Measurements from ENCODE around the gene CDS2. TPM values are rescaled to one million over a fixed set of nuclear protein-coding genes. Genes with fewer than 3 reads are reported as not detected.

The CDS2 gene
- total and polyA plus RNA-seq, 2 experiments from 2014 or later: 16.8 to 40.8 TPM

- Mint-ChIP-seq H3K9me3 (no peaks in the 10 kb centered on the region), H3K4me1 (peaks cover 8% of the 10 kb centered on the region), H3K36me3 (ENCODE audit: low read depth) (no peaks in the 10 kb centered on the region), H3K4me3 (no peak overlapping the region), H3K27me3 (ENCODE audit: insufficient read depth, low read depth, poor library complexity) (no peaks in the 10 kb centered on the region), H3K27ac (peak overlapping the region; percentile 90)
- Histone ChIP-seq H3F3A (replicated peaks; ENCODE audit: low read depth) (no peaks in the 10 kb centered on the region), H3K79me2 (replicated peaks; ENCODE audit: insufficient read depth) (peaks cover 97% of the 10 kb centered on the region), H3K4me2 (no peak overlapping the region), H3K36me3 (ENCODE audit: insufficient read depth) (no peaks in the 10 kb centered on the region), H3K4me1 (ENCODE audit: insufficient read depth) (no peaks in the 10 kb centered on the region), H3K9me2 (ENCODE audit: insufficient read depth) (no peaks in the 10 kb centered on the region), H3K4me3 (no peak overlapping the region), H4K20me1 (replicated peaks; ENCODE audit: insufficient read depth) (no peaks in the 10 kb centered on the region; the same call in none of the 2 replicates), H3K27me3 (ENCODE audit: insufficient read depth) (no peaks in the 10 kb centered on the region), H2AFZ (no peak overlapping the region), H3K27ac (ENCODE audit: low read depth) (no peak overlapping the region)
- TF ChIP-seq JUNB (IDR thresholded peaks at IDR 0.05; ENCODE audit: unreplicated experiment): no peak
- no peak for TF ChIP-seq REST (IDR thresholded peaks at IDR 0.05; ENCODE audit: unreplicated experiment)
- DNase-seq (ENCODE audit: low spot score) (peak; percentile 66), ATAC-seq (peak; percentile 21; the same call in 1 of the 3 replicates)
These were observed 9.3 kb downstream of the CDS2 start for GRCh38 chr20:5136096-5136495.

GRCh38 chr20:5140195-5140594 lies 13.4 kb downstream of the CDS2 start:
- no peak for ATAC-seq
- no peaks in the 10 kb centered on the region for H3K9me3 Mint-ChIP-seq
- no peaks in the 10 kb centered on the region for H3F3A ChIP-seq (replicated peaks; ENCODE audit: low read depth)
- no peak for DNase-seq (ENCODE audit: low spot score)
- no peaks in the 10 kb centered on the region for H3K9me2 ChIP-seq (ENCODE audit: insufficient read depth)
- H3K36me3 Mint-ChIP-seq (ENCODE audit: low read depth): no peaks in the 10 kb centered on the region
- peaks cover 92% of the 10 kb centered on the region for H3K79me2 ChIP-seq (replicated peaks; ENCODE audit: insufficient read depth)
- H3K27ac ChIP-seq (ENCODE audit: low read depth): no peak overlapping the region
- no peak overlapping the region for H2AFZ ChIP-seq
- H3K4me3 Mint-ChIP-seq: no peak overlapping the region
- no peaks in the 10 kb centered on the region for H3K27me3 ChIP-seq (ENCODE audit: insufficient read depth)
- no peak overlapping the region for H3K27ac Mint-ChIP-seq
- no peak overlapping the region for H3K4me2 ChIP-seq
- no peaks in the 10 kb centered on the region for H3K4me1 ChIP-seq (ENCODE audit: insufficient read depth)
- peaks cover 4% of the 10 kb centered on the region for H4K20me1 ChIP-seq (replicated peaks; ENCODE audit: insufficient read depth)
- no peak overlapping the region for H3K4me3 ChIP-seq
- H3K36me3 ChIP-seq (ENCODE audit: insufficient read depth): no peaks in the 10 kb centered on the region
- TF ChIP-seq EZH2 (IDR thresholded peaks at IDR 0.05; ENCODE audit: low read depth, unreplicated experiment) (no peak), CREB1 (CRISPR knock-in tag; IDR thresholded peaks at IDR 0.05; ENCODE audit: low read depth) (no peak)
- H3K27me3 Mint-ChIP-seq (ENCODE audit: insufficient read depth, low read depth, poor library complexity): no peaks in the 10 kb centered on the region
- H3K4me1 Mint-ChIP-seq: peaks cover 8% of the 10 kb centered on the region

GRCh38 chr20:5141615-5142014 lies 14.8 kb downstream of the CDS2 start:
- peaks cover 93% of the 10 kb centered on the region for H3K79me2 ChIP-seq (replicated peaks; ENCODE audit: insufficient read depth)
- H4K20me1 ChIP-seq (replicated peaks; ENCODE audit: insufficient read depth): peaks cover 4% of the 10 kb centered on the region
- H3K36me3 ChIP-seq (ENCODE audit: insufficient read depth): no peaks in the 10 kb centered on the region
- Mint-ChIP-seq H3K27me3 (ENCODE audit: insufficient read depth, low read depth, poor library complexity) (no peaks in the 10 kb centered on the region), H3K4me3 (no peak overlapping the region), H3K36me3 (ENCODE audit: low read depth) (no peaks in the 10 kb centered on the region), H3K27ac (no peak overlapping the region), H3K9me3 (no peaks in the 10 kb centered on the region), H3K4me1 (peaks cover 3% of the 10 kb centered on the region; the same call in 2 of the 3 replicates)
- no peaks in the 10 kb centered on the region for H3F3A ChIP-seq (replicated peaks; ENCODE audit: low read depth)
- H3K4me1 ChIP-seq (ENCODE audit: insufficient read depth): no peaks in the 10 kb centered on the region
- no peak overlapping the region for H3K4me2 ChIP-seq
- H3K27ac ChIP-seq (ENCODE audit: low read depth): no peak overlapping the region
- no peaks in the 10 kb centered on the region for H3K27me3 ChIP-seq (ENCODE audit: insufficient read depth)
- ATAC-seq: no peak
- no peak overlapping the region for H3K4me3 ChIP-seq
- no peak overlapping the region for H2AFZ ChIP-seq
- no peaks in the 10 kb centered on the region for H3K9me2 ChIP-seq (ENCODE audit: insufficient read depth)
- DNase-seq (ENCODE audit: low spot score): no peak
- TF ChIP-seq CREB1 (CRISPR knock-in tag; IDR thresholded peaks at IDR 0.05; ENCODE audit: low read depth) (no peak), CTCF (conservative IDR thresholded peaks at IDR 0.05; ENCODE audit: low read depth in 2 of 2) (no peak), STAT1 (IDR thresholded peaks at IDR 0.05; ENCODE audit: unreplicated experiment) (no peak), ZNF114 (CRISPR knock-in tag; IDR thresholded peaks at IDR 0.05) (no peak), EZH2phosphoT487 (IDR thresholded peaks at IDR 0.05; ENCODE audit: unreplicated experiment) (no peak), ZNF331 (CRISPR knock-in tag; IDR thresholded peaks at IDR 0.05; ENCODE audit: low read depth) (no peak), POLR2AphosphoS5 (IDR thresholded peaks at IDR 0.05; ENCODE audit: low read depth) (no peak), REST (IDR thresholded peaks at IDR 0.05; ENCODE audit: unreplicated experiment) (no peak)
